B cell (primary cell): ENCODE results near the gene PYROXD2. TPM values are rescaled to one million over a fixed set of nuclear protein-coding genes. Genes with fewer than 3 reads are reported as not detected.

Source experiments
- ATAC-seq: fragments of 200-7000 bp; cut with Tn5 transposase; one replicate; pipeline ENCODE4 v1.10.0; 2021; ENCODE audit warnings: low read depth, mild to moderate bottlenecking, moderate number of reproducible peaks, moderate library complexity
- CTCF ChIA-PET: fragments of 350-600 bp; sonication (Branson Sonifier 250); formaldehyde crosslinking; loops from one replicate; lab custom pipeline; 2021; ENCODE audit warnings: antibody characterized with exemption, inconsistent platforms; lab: Charles Lee
- POLR2A ChIA-PET: fragments of 350-600 bp; sonication (Branson Sonifier 250); formaldehyde crosslinking; loops from one replicate; lab custom pipeline; 2021; ENCODE audit warnings: antibody characterized with exemption; lab: Charles Lee
- DNase-seq: peaks from one replicate; pipeline ENCODE4 v3.0.0; 2013
- H2AFZ ChIP-seq: 2 replicates; pipeline ENCODE4 v1.6.1; 2012; ENCODE audit warnings: mild to moderate bottlenecking, low read depth, low read length; ENCODE audit not compliant: insufficient read depth, poor library complexity, severe bottlenecking
- H3K27ac ChIP-seq, 2 donors: 1 replicate in 1 of 2; 2 replicates in 1 of 2; pipeline ENCODE4 v1.5.1; 2012 to 2013; ENCODE audit warnings: low read length in 2 of 2, mild to moderate bottlenecking in 2 of 2, moderate library complexity in 1 of 2
- H3K27me3 ChIP-seq, 4 experiments: fragments of 200-600 bp in 1 of 4; sonication (generic) in 1 of 4; replicated peaks in 1 of 4; 1 replicate in 2 of 4; 2 replicates in 2 of 4; pipeline versions ENCODE4 v1.6.1 to v1.7.0; 2013 to 2016; ENCODE audit warnings: low read length in 3 of 4, mild to moderate bottlenecking in 2 of 4, mixed read lengths in 1 of 4, moderate library complexity in 1 of 4; ENCODE audit not compliant: insufficient read depth in 4 of 4, control insufficient read depth in 3 of 4; ENCODE audit errors: control extremely low read depth in 1 of 4
- H3K36me3 ChIP-seq, 2 experiments: replicated peaks in 1 of 2; 1 replicate in 1 of 2; 2 replicates in 1 of 2; pipeline versions ENCODE4 v1.6.1 to v1.7.1; 2013; ENCODE audit warnings: low read length in 1 of 2; ENCODE audit not compliant: insufficient read depth in 2 of 2, control insufficient read depth in 1 of 2; ENCODE audit errors: control extremely low read depth in 1 of 2, extremely low read depth in 1 of 2
- H3K4me1 ChIP-seq, 2 donors: fragments of 200-600 bp in 1 of 2; sonication (generic) in 1 of 2; 1 replicate in 1 of 2; 2 replicates in 1 of 2; pipeline versions ENCODE4 v1.5.1 to v1.6.1; 2013 to 2017; ENCODE audit warnings: low read length in 2 of 2; ENCODE audit not compliant: control insufficient read depth in 2 of 2, insufficient read depth in 2 of 2
- H3K4me2 ChIP-seq: replicated peaks from 2 replicates; pipeline ENCODE3; 2012; ENCODE audit warnings: mild to moderate bottlenecking, low read depth, low read length; ENCODE audit not compliant: poor library complexity, severe bottlenecking
- H3K4me3 ChIP-seq, 5 experiments: fragments of 200-600 bp in 1 of 5; sonication (generic) in 1 of 5; 1 replicate in 3 of 5; 2 replicates in 2 of 5; pipeline versions ENCODE4 v1.5.1 to v1.7.0; 2011 to 2016; ENCODE audit warnings: low read length in 4 of 5, mild to moderate bottlenecking in 4 of 5, low read depth in 2 of 5, control low read depth in 1 of 5, moderate library complexity in 1 of 5; ENCODE audit not compliant: insufficient read depth in 1 of 5; ENCODE audit errors: control extremely low read depth in 1 of 5, extremely low read depth in 1 of 5
- H3K79me2 ChIP-seq: fragments of 200-600 bp; sonication (generic); one replicate; pipeline ENCODE4 v1.6.0; 2016; ENCODE audit warnings: low read length; ENCODE audit not compliant: control insufficient read depth, insufficient read depth
- H3K9ac ChIP-seq: fragments of 200-600 bp; sonication (generic); 2 replicates; pipeline ENCODE4 v1.6.1; 2017; ENCODE audit warnings: mild to moderate bottlenecking, low read length, moderate library complexity
- H3K9me3 ChIP-seq, 3 donors: one replicate each; pipeline versions ENCODE4 v1.6.1 to v1.7.1; 2013; ENCODE audit warnings: low read length in 2 of 3; ENCODE audit not compliant: control insufficient read depth in 2 of 3, insufficient read depth in 1 of 3; ENCODE audit errors: control extremely low read depth in 1 of 3
- H4K20me1 ChIP-seq: 2 replicates; pipeline ENCODE4 v1.6.0; 2012; ENCODE audit warnings: mild to moderate bottlenecking, low read length; ENCODE audit not compliant: insufficient read depth, control insufficient read depth, poor library complexity, severe bottlenecking
- H3K27ac Mint-ChIP-seq: one replicate; pipeline ENCODE4 v1.8.0; 2021; ENCODE audit warnings: mixed read lengths
- H3K27me3 Mint-ChIP-seq: one replicate; pipeline ENCODE4 v1.8.0; 2021; ENCODE audit warnings: mixed read lengths
- H3K4me1 Mint-ChIP-seq: one replicate; pipeline ENCODE4 v1.8.0; 2021; ENCODE audit warnings: mixed read lengths
- H3K4me3 Mint-ChIP-seq: one replicate; pipeline ENCODE4 v1.8.0; 2021; ENCODE audit warnings: mixed read lengths
- H3K9me3 Mint-ChIP-seq: one replicate; pipeline ENCODE4 v1.8.0; 2022; ENCODE audit warnings: mixed read lengths; ENCODE audit not compliant: insufficient read depth
- EZH2 ChIP-seq: IDR thresholded peaks from 2 replicates; pipeline ENCODE4 v1.6.1; 2012; ENCODE audit warnings: borderline replicate concordance, low read depth, mild to moderate bottlenecking, moderate library complexity, low read length; ENCODE audit not compliant: insufficient read depth, poor library complexity, severe bottlenecking
- WGBS: methylation state at CpG from one replicate; pipeline ENCODE4 v1.1.5; 2013; ENCODE audit warnings: missing lambda C conversion rate; ENCODE audit not compliant: insufficient coverage; 5-methylcytosine and 5-hydroxymethylcytosine counted together
- intact Hi-C: fragments of 100-400 bp; cut with micrococcal nuclease; formaldehyde crosslinking; loops from one replicate; pipeline ENCODE4 v1.10.0; 2022
- polyA plus RNA-seq: library from polyadenylated mRNA; depleted of rRNA; stranded (reverse); fragments of >200 nt; gene quantifications from 2 replicates; pipeline ENCODE4 v1.2.3, GENCODE V29; 2012
- total RNA-seq, 2 donors: library from RNA; stranded (reverse); fragments of 120-200 nt in 1 of 2; gene quantifications; 1 replicate in 1 of 2; 2 replicates in 1 of 2; pipeline versions ENCODE4 v1.2.3 to v1.2.4, GENCODE V29; 2013 to 2022
- TF ChIP-seq, protein P1 (sequence below): fragments of 200-600 bp; IDR thresholded peaks from one replicate; pipeline ENCODE4 v1.8.0; 2022; ENCODE audit warnings: antibody characterized with exemption, mild to moderate bottlenecking

PYROXD2 gene
- total and polyA plus RNA-seq, 2 donors (not counting 1 experiment from before 2014, with no cell fraction given) = 25.1 to 960 TPM

DNA sequence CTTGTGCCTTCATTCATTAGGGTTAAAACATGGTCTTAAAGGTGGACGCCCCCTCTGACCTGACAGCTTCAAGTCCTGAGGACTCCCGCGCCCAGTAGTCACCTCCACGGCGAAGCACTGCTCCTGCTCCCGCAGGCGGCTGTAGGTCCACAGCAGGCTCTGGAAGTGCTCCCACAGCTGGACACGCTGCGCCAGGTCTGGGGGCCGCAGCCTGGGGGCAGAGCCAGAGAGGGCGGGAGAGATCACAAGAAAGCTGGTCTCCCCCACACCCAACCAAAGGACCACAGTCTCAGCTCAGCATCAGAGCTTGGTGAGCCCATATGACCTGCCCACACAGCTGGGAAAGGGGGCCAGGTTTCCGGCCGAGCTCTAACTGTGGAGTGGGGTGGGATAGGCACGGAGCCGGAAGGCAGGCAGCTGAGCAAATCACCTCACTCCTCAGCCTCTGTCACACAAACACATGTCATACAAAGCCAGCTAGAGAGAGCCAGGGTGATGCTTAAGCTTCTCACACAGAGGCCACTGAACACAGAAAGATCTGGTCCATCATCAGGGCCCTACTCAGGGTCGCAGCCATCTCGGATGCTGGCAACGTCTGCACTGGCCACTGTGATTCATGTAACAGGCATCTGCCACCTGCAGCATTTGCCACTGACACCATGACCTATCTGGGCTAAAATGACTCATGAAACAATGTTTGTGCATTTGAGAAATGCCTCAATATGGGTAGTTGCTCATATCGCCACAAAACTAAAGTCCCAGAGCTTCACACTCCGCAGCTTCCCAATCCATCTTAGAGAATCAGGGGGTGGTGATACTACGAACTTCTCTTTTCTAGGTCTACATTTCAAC lies 19.1 kb upstream of the PYROXD2 start:
- Histone ChIP-seq H3K4me3 (no peak overlapping the region), H3K27me3 (no peaks in the 10 kb centered on the region), H3K79me2 (peaks cover 7% of the 10 kb centered on the region), H3K9ac (no peak overlapping the region), H3K27ac (no peak overlapping the region), H3K4me2 (no peak overlapping the region), H3K9me3 (peaks cover 5 to 16% (median 16%) of the 10 kb centered on the region in 3 donors), H3K36me3 (peaks cover 29 to 91% of the 10 kb centered on the region in 2 experiments), H2AFZ (no peak overlapping the region), H3K4me1 (no peaks in the 10 kb centered on the region), H4K20me1 (peaks cover 19% of the 10 kb centered on the region)
- no peaks in the 10 kb centered on the region for H3K27me3 Mint-ChIP-seq
- H3K4me1 Mint-ChIP-seq = no peaks in the 10 kb centered on the region
- H3K27ac Mint-ChIP-seq = no peak overlapping the region
- intact Hi-C loops = no loop called here
- WGBS = 100% methylated on average over 11 of the region's 21 CpGs
- ATAC-seq (no peak), DNase-seq (no peak)
- POLR2A ChIA-PET = no interaction called here
- CTCF ChIA-PET = interaction anchor here (1.1 to 1.8 kb wide), 2 partner anchors 8 to 813 kb away, joined by 4 read pairs; no protein-coding TSS in a partner anchor
- TF ChIP-seq EZH2 = no peak
- TF ChIP-seq, protein P1, sequence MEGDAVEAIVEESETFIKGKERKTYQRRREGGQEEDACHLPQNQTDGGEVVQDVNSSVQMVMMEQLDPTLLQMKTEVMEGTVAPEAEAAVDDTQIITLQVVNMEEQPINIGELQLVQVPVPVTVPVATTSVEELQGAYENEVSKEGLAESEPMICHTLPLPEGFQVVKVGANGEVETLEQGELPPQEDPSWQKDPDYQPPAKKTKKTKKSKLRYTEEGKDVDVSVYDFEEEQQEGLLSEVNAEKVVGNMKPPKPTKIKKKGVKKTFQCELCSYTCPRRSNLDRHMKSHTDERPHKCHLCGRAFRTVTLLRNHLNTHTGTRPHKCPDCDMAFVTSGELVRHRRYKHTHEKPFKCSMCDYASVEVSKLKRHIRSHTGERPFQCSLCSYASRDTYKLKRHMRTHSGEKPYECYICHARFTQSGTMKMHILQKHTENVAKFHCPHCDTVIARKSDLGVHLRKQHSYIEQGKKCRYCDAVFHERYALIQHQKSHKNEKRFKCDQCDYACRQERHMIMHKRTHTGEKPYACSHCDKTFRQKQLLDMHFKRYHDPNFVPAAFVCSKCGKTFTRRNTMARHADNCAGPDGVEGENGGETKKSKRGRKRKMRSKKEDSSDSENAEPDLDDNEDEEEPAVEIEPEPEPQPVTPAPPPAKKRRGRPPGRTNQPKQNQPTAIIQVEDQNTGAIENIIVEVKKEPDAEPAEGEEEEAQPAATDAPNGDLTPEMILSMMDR = no peak
- H3K9me3 Mint-ChIP-seq = peaks cover 3% of the 10 kb centered on the region
- no peak overlapping the region for H3K4me3 Mint-ChIP-seq

DNA sequence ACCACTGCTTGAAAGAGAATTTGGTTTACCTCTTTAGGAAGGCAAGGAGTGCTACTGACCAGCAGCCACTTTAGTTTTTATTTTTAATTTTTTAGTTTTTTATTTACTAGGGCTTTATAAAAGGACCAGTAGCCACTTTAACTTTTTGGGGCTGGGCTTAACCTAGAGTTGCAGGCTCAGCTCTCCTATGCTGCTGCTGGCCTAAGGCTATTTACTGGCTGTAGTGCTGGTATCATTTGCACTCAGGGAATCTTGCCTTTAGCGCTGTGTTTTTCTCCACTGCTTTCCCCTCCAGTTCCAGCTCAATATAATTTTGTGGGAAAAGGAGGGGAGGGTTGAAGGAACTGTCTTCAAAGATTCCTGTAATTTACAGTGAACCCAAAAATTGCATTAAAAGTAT lies 18.4 kb upstream of the PYROXD2 start:
- Histone ChIP-seq H3K9ac (no peak overlapping the region), H3K79me2 (peaks cover under 1% of the 10 kb centered on the region), H3K4me2 (no peak overlapping the region), H2AFZ (no peak overlapping the region), H3K9me3 (peaks cover 5 to 16% (median 16%) of the 10 kb centered on the region in 3 donors), H4K20me1 (peaks cover 14% of the 10 kb centered on the region), H3K4me1 (no peaks in the 10 kb centered on the region), H3K27me3 (no peaks in the 10 kb centered on the region), H3K36me3 (peaks cover 29 to 86% of the 10 kb centered on the region in 2 experiments), H3K4me3 (no peak overlapping the region), H3K27ac (no peak overlapping the region)
- H3K27me3 Mint-ChIP-seq = no peaks in the 10 kb centered on the region
- no peak overlapping the region for H3K4me3 Mint-ChIP-seq
- ChIA-PET CTCF (interaction anchor here (1.1 to 1.8 kb wide), 2 partner anchors 8 to 813 kb away, joined by 4 read pairs; no protein-coding TSS in a partner anchor), POLR2A (no interaction called here)
- ATAC-seq = no peak
- no peak for DNase-seq
- TF ChIP-seq EZH2 = no peak
- TF ChIP-seq, protein P1 = no peak
- no CpG with 5 or more reads among the region's 1 CpG for WGBS
- no peaks in the 10 kb centered on the region for H3K4me1 Mint-ChIP-seq
- H3K27ac Mint-ChIP-seq = no peak overlapping the region
- H3K9me3 Mint-ChIP-seq = peaks cover 3% of the 10 kb centered on the region
- intact Hi-C loops = no loop called here
